Activated T-helper 1 cell treated with anti-CD3 and anti-CD28 coated beads, Interleukin-12 subunit alpha, Interleukin-12 subunit beta, Interleukin-2, Interleukin-4 antibody, amounts not matched to agents 30 ng/mL and 10 ng/mL and 1 ng/mL, durations not matched to agents 14 hours and 24 hours and 36 hours (primary cell): ENCODE measurements around the gene SP9. TPM values are rescaled to one million over a fixed set of nuclear protein-coding genes. Genes with fewer than 3 reads are reported as not detected.

Experiments used
- DNase-seq: peaks from one replicate; pipeline ENCODE4 v3.0.0; 2021; ENCODE audit warnings: low spot score
- H3K27ac Mint-ChIP-seq: one replicate; pipeline ENCODE4 v1.8.0; 2021; ENCODE audit warnings: mild to moderate bottlenecking, mixed read lengths
- H3K27me3 Mint-ChIP-seq: one replicate; pipeline ENCODE4 v1.8.0; 2022; ENCODE audit warnings: mild to moderate bottlenecking, moderate library complexity, mixed read lengths; ENCODE audit not compliant: insufficient read depth
- H3K36me3 Mint-ChIP-seq: one replicate; pipeline ENCODE4 v1.8.0; 2021; ENCODE audit warnings: low read depth, mixed read lengths
- H3K4me1 Mint-ChIP-seq: one replicate; pipeline ENCODE4 v1.8.0; 2021; ENCODE audit warnings: low read depth, mixed read lengths
- H3K4me3 Mint-ChIP-seq: one replicate; pipeline ENCODE4 v1.8.0; 2021; ENCODE audit warnings: mild to moderate bottlenecking, moderate library complexity, mixed read lengths
- H3K9me3 Mint-ChIP-seq: one replicate; pipeline ENCODE4 v1.8.0; 2021; ENCODE audit warnings: mixed read lengths
- intact Hi-C: fragments of 100-400 bp; cut with micrococcal nuclease; formaldehyde crosslinking; loops from one replicate; pipeline ENCODE4 v1.15.1; 2024
- total RNA-seq: library from RNA; stranded (reverse); gene quantifications from 2 replicates; pipeline ENCODE4 v1.2.3, GENCODE V29; 2022

Gene SP9
- total RNA-seq, 1 donor from 2014 or later = not detected

- no peak for DNase-seq
- Mint-ChIP-seq H3K4me3 (no peak overlapping the region), H3K4me1 (peaks cover 25% of the 10 kb centered on the region), H3K9me3 (no peaks in the 10 kb centered on the region), H3K36me3 (no peaks in the 10 kb centered on the region), H3K27me3 (peaks cover 89% of the 10 kb centered on the region), H3K27ac (peak overlapping the region; percentile 43)
- intact Hi-C loops = loop anchor here (5.0 kb wide), 2 partner anchors 171 to 1844 kb away; no protein-coding TSS in a partner anchor
Observed at GRCh38 chr2:174328114-174328960, 6.4 kb upstream of the SP9 start.

- H3K4me1 Mint-ChIP-seq = peaks cover 32% of the 10 kb centered on the region
- no peak for DNase-seq
- intact Hi-C loops = loop anchor here (5.0 kb wide), 2 partner anchors 172 to 1843 kb away; no protein-coding TSS in a partner anchor
- peaks cover 89% of the 10 kb centered on the region for H3K27me3 Mint-ChIP-seq
- H3K4me3 Mint-ChIP-seq = no peak overlapping the region
- no peaks in the 10 kb centered on the region for H3K9me3 Mint-ChIP-seq
- H3K36me3 Mint-ChIP-seq = no peaks in the 10 kb centered on the region
- no peak overlapping the region for H3K27ac Mint-ChIP-seq
Observed at GRCh38 chr2:174328961-174329715, 5.6 kb upstream of the SP9 start.

GRCh38 chr2:174330945-174331594 is 3.7 kb upstream of the SP9 start:
- Mint-ChIP-seq H3K4me3 (no peak overlapping the region), H3K27me3 (peaks cover 84% of the 10 kb centered on the region), H3K27ac (peak overlapping the region; percentile 40), H3K4me1 (peaks cover 38% of the 10 kb centered on the region), H3K36me3 (no peaks in the 10 kb centered on the region), H3K9me3 (no peaks in the 10 kb centered on the region)
- intact Hi-C loops = loop anchor here (5.0 kb wide), 1 partner anchor 1831 kb away; no protein-coding TSS in a partner anchor
- DNase-seq = no peak

- no peaks in the 10 kb centered on the region for H3K36me3 Mint-ChIP-seq
- intact Hi-C loops = loop anchor here (1.0 to 5.0 kb wide), 3 partner anchors 10 to 1831 kb away; no protein-coding TSS in a partner anchor
- H3K27ac Mint-ChIP-seq = peak overlapping the region; percentile 73
- H3K4me1 Mint-ChIP-seq = peaks cover 36% of the 10 kb centered on the region
- H3K27me3 Mint-ChIP-seq = peaks cover 80% of the 10 kb centered on the region
- no peak for DNase-seq
- H3K4me3 Mint-ChIP-seq = no peak overlapping the region
- no peaks in the 10 kb centered on the region for H3K9me3 Mint-ChIP-seq
Observed at GRCh38 chr2:174331595-174332216, 3.0 kb upstream of the SP9 start.

- Mint-ChIP-seq H3K4me1 (peaks cover 30% of the 10 kb centered on the region), H3K27me3 (peaks cover 74% of the 10 kb centered on the region), H3K36me3 (no peaks in the 10 kb centered on the region), H3K27ac (peak overlapping the region; percentile 73), H3K4me3 (peak overlapping the region; percentile 50), H3K9me3 (no peaks in the 10 kb centered on the region)
- intact Hi-C loops = loop anchor here (1.0 to 5.0 kb wide), 3 partner anchors 9 to 1830 kb away; no protein-coding TSS in a partner anchor
- DNase-seq = no peak
Observed at GRCh38 chr2:174332217-174332963, 2.4 kb upstream of the SP9 start.

- H3K27me3 Mint-ChIP-seq = peaks cover 74% of the 10 kb centered on the region
- H3K9me3 Mint-ChIP-seq = no peaks in the 10 kb centered on the region
- H3K36me3 Mint-ChIP-seq = no peaks in the 10 kb centered on the region
- no peak for DNase-seq
- peak overlapping the region; percentile 50 for H3K4me3 Mint-ChIP-seq
- intact Hi-C loops = loop anchor here (2.0 to 5.0 kb wide), 2 partner anchors 930 to 1829 kb away; no protein-coding TSS in a partner anchor
- peaks cover 29% of the 10 kb centered on the region for H3K4me1 Mint-ChIP-seq
- H3K27ac Mint-ChIP-seq = peak overlapping the region; percentile 73
Observed at GRCh38 chr2:174333017-174333371, 1.8 kb upstream of the SP9 start.

- Mint-ChIP-seq H3K27ac (peak overlapping the region; percentile 73), H3K36me3 (no peaks in the 10 kb centered on the region), H3K9me3 (no peaks in the 10 kb centered on the region), H3K4me1 (peaks cover 28% of the 10 kb centered on the region), H3K4me3 (peak overlapping the region; percentile 28), H3K27me3 (peaks cover 77% of the 10 kb centered on the region)
- no peak for DNase-seq
- intact Hi-C loops = loop anchor here (2.0 to 5.0 kb wide), 3 partner anchors 931 to 1829 kb away; no protein-coding TSS in a partner anchor
Observed at GRCh38 chr2:174333372-174334277, 1.1 kb upstream of the SP9 start.

GRCh38 chr2:174334278-174334715 is 457 bp upstream of the SP9 start:
- Mint-ChIP-seq H3K4me1 (peaks cover 28% of the 10 kb centered on the region), H3K27ac (peak overlapping the region; percentile 27)

GRCh38 chr2:174335254-174335987 is 667 bp downstream of the SP9 start:
- H3K36me3 Mint-ChIP-seq = no peaks in the 10 kb centered on the region

More at GRCh38 chr2:174334278-174334715, 457 bp upstream of the SP9 start:
- peak overlapping the region; percentile 28 for H3K4me3 Mint-ChIP-seq
- intact Hi-C loops = loop anchor here (2.0 to 5.0 kb wide), 2 partner anchors 1745 to 1828 kb away; no protein-coding TSS in a partner anchor
- H3K36me3 Mint-ChIP-seq = no peaks in the 10 kb centered on the region
- H3K9me3 Mint-ChIP-seq = no peaks in the 10 kb centered on the region
- H3K27me3 Mint-ChIP-seq = peaks cover 77% of the 10 kb centered on the region
- DNase-seq = no peak

GRCh38 chr2:174335988-174336500 is 1.3 kb downstream of the SP9 start:
- no peak for DNase-seq
- no peaks in the 10 kb centered on the region for H3K9me3 Mint-ChIP-seq
- intact Hi-C loops = loop anchor here (2.0 kb wide), 1 partner anchor 1743 kb away; no protein-coding TSS in a partner anchor
- H3K36me3 Mint-ChIP-seq = no peaks in the 10 kb centered on the region
- peak overlapping the region; percentile 29 for H3K27ac Mint-ChIP-seq
- H3K4me1 Mint-ChIP-seq = peaks cover 31% of the 10 kb centered on the region
- peaks cover 70% of the 10 kb centered on the region for H3K27me3 Mint-ChIP-seq
- peak overlapping the region; percentile 33 for H3K4me3 Mint-ChIP-seq

More at GRCh38 chr2:174335254-174335987, 667 bp downstream of the SP9 start:
- H3K9me3 Mint-ChIP-seq = no peaks in the 10 kb centered on the region
- peak overlapping the region; percentile 81 for H3K27ac Mint-ChIP-seq
- DNase-seq = no peak
- peak overlapping the region; percentile 53 for H3K4me3 Mint-ChIP-seq
- intact Hi-C loops = loop anchor here (2.0 kb wide), 1 partner anchor 1743 kb away; no protein-coding TSS in a partner anchor
- H3K27me3 Mint-ChIP-seq = peaks cover 73% of the 10 kb centered on the region
- peaks cover 28% of the 10 kb centered on the region for H3K4me1 Mint-ChIP-seq
